ENCODE measurements around the gene TFAP2D.
A peak's percentile ranks its signal among the peaks of the same experiment; 100 is the strongest.

TFAP2D gene

GRCh38 chr6:50721978-50722377 is 8.7 kb downstream of the TFAP2D start:
- DNase-seq, result no peak

DNA sequence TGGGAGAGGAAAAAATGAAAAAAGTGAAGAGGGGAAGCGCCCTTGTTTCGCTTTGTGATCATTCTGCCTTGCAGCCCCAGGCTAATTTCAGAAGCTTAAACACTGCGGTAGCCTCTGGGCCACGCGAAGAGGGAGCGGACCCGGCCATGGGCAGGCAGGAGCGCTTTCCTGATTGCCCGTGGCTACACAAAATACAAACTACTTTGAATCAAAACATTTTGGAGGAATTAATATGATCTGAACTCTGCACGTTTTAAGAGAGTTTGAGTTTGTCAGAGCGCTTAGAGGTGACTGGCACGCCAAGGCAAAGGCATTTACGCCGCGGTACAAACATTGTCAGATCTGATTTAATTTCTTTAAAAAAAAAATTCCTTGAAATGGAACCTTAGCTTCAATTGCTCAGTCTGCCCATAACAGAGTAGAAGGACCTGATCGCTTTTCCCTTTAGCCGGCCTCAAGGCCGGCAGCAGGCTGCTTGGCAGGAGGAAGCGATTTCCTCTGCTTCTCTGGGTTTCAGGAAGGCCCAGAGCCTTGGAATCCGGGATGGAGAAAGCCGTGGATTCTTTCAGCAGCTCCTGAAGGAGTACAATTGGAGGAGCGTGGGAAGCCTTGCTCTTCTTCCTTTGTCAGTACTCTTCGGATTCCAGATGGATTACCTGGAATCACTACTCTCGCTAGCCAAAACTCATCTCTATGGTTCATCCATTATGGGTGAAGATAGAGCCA is 9.7 kb downstream of the TFAP2D start:
- no peak for DNase-seq

DNA sequence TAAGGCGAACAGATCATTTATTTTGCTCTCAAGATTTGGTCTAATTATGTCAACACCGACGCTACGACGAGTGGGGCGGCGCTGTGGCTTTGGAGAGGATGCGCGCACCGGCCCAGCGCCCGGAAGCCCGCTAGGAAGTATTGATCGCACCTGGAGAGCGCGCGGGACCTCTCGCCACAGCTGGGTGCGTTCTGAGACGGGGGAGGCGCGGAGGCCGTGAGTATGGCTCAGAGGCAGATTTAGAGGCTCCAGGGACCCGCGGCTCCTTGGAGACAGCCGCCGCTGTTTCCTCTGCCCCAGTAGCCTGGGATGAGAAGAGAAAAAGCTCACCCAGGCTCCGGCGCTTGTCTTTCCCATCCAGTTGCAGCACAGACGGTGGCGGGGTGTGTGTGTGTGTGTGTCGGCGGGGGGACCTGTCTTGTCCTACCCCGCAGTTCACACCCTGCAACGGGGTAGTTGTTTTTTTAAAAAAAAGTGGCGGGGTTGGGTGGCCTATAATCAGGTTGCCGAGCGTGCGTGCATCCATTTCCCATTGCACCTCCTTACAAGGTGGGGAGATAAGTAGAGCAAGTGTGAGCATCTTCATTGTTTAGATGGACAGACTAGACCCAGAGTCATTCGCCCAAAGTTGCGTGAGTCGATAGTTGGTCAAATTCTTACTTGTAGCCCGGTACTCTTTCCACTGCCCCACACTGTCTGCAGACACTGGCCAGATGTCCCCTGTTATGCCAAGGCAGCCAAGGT is 11.2 kb downstream of the TFAP2D start:
- DNase-seq, result no peak

GRCh38 chr6:50734488-50734887 is 21.2 kb downstream of the TFAP2D start:
- no peak for DNase-seq

GRCh38 chr6:50742161-50742560 is 28.8 kb downstream of the TFAP2D start:
- DNase-seq, result no peak

- no peak for DNase-seq
Measured at GRCh38 chr6:50744976-50745375, 31.6 kb downstream of the TFAP2D start.

- no peak for DNase-seq
Measured at GRCh38 chr6:50762798-50763197, 49.5 kb downstream of the TFAP2D start.

DNA sequence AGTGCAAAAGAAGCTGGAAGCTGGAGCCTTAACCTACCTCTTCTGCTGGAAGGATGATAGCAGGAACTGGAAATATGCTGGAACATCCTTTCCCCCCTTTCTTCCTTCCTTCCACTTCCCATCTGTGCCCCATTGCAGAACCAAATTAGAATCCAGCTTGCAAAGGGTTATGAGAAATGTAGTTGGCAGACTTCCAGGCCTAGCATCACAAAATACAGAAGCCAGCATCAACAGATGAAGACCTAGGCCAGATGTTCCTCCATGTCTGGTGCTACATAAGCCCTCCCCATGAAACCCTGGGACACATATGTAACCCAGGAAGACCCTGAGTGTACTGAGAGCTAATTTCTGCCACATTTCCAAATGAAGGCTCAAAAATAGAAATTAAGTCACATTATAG is 65.4 kb downstream of the TFAP2D start:
- DNase-seq, result no peak

- no peak for DNase-seq
Measured at GRCh38 chr6:50780382-50780781, 67.1 kb downstream of the TFAP2D start.

DNA sequence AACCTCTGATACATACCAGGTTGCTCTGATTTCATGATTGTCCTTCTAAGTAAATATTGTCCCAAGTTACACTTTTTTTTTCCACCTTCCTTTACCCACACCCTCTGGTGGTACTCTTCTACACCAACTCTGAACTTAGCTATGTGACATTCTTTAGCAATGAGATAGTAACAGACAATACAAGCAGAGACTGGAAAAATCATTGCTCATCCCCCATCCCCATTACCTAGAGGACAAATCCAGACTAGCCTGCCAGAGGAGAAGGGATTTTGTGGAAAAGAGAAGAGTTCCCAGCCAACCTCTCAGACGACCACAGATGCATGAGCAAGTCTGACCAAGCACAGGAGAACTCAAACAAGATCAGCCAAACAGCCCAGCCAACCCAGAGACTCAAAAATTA is 72.6 kb downstream of the TFAP2D start:
- DNase-seq, result no peak

DNA sequence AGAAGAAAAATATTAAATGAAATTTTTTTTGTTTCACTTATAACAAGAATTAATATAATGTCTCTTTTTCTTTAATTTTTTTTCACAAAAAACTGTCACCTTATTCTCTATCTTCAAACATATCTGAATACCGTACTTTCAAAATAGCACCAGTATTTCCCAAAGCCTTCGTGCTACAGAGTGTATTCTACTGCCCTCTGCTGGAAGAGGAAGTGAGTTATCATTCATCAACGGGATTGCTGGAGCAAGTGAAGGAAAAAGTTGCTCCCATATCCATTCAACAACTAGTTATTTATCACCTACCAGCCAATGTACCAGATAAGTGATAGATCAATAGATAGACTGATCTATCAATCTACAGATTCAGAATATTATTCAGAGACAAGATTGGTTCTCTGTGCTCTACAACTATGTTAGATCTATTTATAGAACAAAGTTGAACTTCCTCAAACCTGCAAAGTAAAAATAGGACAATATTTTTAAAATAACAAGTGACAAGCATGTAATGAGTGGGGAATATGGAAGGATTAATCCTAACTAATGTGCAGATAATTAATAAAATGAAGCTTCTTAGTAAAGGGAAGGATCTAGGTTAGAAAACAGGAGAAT is 78.7 kb downstream of the TFAP2D start:
- DNase-seq, result no peak

- no peak for DNase-seq
Measured at GRCh38 chr6:50792771-50793170, 79.4 kb downstream of the TFAP2D start.

DNA sequence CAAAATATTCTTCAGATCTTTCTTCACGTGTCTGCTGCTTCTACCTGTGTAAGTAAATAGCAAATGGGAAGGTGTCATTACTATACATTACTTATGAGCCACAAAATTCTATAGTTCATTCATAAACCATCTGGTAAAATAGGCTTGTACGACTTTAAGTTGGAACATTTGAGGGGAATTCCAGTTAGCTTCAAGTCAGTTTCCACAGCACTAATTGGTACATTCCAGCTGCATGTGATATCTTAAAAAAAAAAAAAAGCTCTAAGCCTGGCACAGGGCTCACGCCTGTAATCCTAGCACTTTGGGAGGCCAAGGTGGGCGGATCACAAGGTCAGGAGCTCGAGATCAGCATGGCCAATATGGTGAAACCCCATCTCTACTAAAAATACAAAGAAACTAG is 82.2 kb downstream of the TFAP2D start:
- no peak for DNase-seq

DNA sequence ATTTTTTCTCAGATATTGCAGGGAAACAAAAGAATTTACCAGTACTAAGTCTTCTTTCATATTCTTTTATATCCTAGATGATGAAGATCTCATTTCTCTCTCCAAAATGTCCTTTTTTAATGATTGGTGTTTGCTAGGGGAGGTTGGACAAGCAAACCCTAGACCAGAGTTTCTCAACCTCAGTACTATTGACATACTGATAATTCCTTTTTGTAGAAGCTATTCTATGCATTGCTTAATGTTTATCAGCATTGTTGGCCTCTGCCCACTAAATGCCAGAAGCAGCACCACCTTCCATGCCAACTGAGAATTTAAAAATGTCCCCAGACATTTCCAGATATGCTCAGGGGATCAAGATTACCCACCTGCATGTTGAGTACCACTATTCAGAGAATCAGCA is 91.0 kb downstream of the TFAP2D start:
- DNase-seq, result no peak

DNA sequence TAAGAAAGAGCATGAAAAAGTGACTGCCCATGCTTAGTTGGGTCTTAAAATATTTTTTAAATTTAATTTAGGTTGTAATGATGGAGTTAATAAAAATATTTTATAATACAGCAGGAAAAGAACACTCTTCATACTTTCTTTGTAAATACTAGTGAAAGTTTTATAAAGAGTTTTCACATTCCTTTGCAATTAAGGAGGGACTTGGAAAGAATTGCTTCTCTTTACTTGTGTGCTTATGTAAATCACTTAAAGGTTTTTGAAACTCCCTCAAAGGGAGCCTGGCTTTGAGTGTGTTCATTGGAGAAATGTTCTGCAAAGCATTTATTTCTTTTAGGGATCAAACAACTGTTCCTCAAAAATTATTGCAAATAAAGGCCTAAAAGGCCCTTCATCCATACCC is 93.7 kb downstream of the TFAP2D start:
- no peak for DNase-seq

- no peak for DNase-seq
Measured at GRCh38 chr6:50815436-50816114, 102.2 kb downstream of the TFAP2D start.

GRCh38 chr6:50816115-50816675 is 102.9 kb downstream of the TFAP2D start:
- peak; percentile 15 for DNase-seq

DNA sequence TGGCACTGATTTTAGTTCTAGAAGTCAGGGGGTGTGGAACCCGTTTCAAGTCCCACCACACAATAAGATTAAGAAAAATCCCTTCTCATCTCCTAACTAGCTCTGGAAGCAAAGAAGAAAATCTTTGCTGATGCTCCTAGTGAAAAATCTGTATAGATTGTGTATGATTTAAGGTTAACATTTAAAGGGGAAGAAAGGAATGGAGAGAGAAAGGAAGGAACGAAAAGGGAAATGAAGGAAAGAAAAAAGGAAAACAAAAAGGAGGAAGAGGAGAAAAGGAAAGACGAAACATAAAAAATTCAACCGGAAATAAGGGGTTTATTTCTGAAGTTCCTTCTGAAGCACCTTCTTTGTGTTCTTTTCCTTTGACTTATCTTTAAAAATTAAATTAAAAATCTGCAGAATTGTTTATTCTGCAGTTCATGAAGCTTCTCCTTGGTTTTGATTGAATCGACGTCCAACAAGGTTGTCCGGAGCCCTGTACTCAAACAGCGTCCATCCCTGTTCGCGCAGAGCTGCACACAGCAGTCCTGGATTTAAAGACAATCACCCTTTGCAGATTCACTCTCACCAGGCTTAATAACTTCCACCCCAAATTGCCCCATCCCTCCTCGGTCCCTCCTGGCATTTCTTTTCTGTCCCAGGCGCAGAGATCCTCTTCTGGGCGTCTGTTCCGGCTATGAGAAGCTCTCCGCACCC is 103.8 kb downstream of the TFAP2D start:
- DNase-seq, result no peak

DNA sequence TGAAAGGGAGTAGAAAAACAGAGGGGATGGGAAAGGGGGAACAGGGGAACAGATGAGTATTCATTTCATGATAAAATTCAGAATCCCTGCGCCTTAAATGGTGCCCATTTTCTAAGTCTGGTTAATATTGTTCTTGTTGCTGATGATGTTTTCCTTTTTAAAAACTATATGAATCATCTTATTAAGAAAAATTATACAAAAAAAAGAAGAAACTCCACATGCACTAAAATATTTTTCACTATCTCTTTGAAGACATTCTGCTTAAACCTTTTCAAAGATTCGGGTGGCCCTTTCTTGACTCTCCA is 104.3 kb downstream of the TFAP2D start:
- no peak for DNase-seq

GRCh38 chr6:50818020-50818419 is 104.7 kb downstream of the TFAP2D start:
- no peak for DNase-seq

GRCh38 chr6:50818673-50819072 is 105.3 kb downstream of the TFAP2D start, which contains the start of gene TFAP2B:
Gene TFAP2B, plus strand, starts transcription at chr6:50818871. Its CDS starts 21 bp downstream, at chr6:50818892.
- no peak for DNase-seq

DNA sequence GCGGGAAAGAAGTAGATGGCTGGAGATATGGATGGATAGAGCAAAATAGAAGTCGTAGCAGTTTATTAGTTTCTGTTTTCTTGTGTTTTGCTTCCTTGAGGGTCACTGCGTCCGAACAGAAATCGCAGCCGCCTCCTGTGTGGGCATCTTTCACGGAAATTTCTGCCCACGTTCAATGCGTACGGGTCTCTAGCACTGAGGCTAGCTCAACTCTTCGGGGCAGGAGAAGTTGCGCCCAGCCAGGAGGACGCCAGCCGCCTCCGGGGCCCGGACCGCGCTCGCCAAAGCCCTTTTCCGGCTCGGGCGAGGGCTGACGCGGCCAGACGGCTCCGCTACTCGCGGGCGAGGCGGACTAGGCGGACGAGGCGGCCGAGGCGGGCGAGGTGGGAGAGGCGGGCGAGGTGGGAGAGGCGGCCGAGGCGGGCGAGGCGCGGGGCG is 106.2 kb downstream of the TFAP2D start:
- DNase-seq, result no peak
